GM18499 (cell line): ENCODE results near the gene KLHDC10.
"Not testable (repeated sequence)": the region's sequence is repeated elsewhere in the genome, so short reads cannot be mapped to it uniquely, and the experiment has no call there.

Experiments
- ATAC-seq: cut with Tn5 transposase; IDR thresholded peaks from one replicate; pipeline ENCODE4 v1.9.1; 2021; ENCODE audit warnings: moderate number of reproducible peaks; ENCODE audit not compliant: insufficient read depth, unreplicated experiment

The KLHDC10 gene

GRCh38 chr7:130152493-130153210 lies 82.3 kb downstream of the KLHDC10 start:
- ATAC-seq, result no peak

GRCh38 chr7:130153211-130153908 lies 83.0 kb downstream of the KLHDC10 start:
- no peak for ATAC-seq

GRCh38 chr7:130154131-130154500 lies 83.8 kb downstream of the KLHDC10 start:
- no peak for ATAC-seq

DNA sequence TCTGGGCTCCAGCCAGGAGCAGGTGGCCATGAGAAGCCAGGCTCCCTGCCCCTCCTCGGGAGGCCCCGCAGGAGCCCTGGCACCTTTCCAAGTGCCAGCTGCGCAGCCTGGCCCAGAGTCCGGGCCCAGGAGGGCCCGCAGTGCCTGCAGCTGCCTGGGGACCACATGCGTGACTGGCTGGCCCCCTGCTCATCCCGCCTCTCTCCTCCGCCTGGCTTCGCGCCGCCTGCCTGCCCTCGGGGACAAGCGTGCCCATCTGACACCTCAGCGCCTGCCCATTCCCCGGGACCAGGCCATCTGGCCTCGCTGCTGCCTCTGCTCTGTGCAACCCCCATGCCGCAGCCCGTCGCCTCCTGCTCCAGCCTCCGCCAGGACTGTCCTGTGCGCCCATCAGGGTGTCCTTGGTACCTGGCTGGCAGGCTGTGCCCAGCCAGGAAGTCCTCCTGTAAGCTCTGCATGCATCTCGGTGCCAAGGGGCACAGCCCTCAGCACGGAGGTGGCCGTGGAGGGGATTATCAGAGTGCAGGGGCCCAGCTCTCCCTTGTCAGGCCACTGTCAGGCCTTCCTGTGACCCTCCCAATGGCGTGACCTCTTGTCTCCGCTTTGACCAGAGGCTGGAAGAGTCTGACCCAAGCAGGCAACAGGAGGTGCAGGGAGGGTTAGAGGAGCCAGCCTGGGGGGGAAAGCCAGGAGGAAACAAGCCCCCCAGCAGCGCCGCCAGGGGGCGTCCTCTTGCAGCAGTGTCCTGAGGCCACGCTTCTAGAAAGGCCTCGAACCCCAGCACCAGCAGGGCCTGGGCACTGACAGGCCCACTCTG lies 84.4 kb downstream of the KLHDC10 start:
- ATAC-seq, result no peak

GRCh38 chr7:130156140-130156539 lies 85.8 kb downstream of the KLHDC10 start:
- ATAC-seq, result no peak

- no peak for ATAC-seq
Measured at GRCh38 chr7:130157700-130158099, 87.4 kb downstream of the KLHDC10 start.

- no peak for ATAC-seq
Measured at GRCh38 chr7:130160023-130160422, 89.7 kb downstream of the KLHDC10 start.

DNA sequence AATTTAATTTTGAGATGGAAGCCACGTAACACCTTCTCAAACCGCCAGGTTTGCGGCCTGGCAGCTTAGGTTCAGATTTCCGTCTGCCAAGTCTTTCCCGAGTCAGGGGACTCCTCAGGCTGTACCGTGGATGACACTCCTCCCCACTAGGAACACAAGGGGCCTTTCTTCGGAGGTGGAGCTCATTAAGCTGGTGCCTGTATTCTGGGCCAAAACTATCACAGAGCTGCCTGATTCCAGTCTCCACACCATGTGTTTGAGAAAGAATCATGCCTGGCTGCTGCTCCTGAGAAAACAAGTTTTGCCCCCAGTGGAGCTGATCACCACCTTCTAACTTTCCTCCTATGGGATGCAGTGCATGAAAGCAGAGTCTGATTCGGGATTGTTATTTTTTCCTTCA lies 90.1 kb downstream of the KLHDC10 start:
- no peak for ATAC-seq

DNA sequence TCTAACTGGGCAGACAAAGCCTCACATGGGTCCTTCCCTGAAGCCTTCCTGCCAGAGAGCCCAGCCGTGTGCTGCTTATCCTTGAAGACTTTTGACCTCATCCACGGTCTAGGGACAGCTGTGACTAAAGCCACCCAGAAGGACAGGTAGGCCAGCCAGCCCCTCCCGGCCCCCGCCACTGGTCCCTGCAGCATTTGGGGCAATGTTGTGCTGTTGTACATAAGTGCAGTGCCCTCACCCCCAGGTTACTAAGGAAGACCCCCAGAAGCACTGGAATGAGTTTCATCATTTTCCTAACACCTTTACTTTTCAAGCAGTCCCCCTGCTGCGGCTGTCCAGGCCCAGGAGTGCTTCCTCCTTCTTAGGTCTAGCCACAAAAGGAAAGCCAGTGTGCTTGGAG lies 91.9 kb downstream of the KLHDC10 start:
- ATAC-seq, result no peak

DNA sequence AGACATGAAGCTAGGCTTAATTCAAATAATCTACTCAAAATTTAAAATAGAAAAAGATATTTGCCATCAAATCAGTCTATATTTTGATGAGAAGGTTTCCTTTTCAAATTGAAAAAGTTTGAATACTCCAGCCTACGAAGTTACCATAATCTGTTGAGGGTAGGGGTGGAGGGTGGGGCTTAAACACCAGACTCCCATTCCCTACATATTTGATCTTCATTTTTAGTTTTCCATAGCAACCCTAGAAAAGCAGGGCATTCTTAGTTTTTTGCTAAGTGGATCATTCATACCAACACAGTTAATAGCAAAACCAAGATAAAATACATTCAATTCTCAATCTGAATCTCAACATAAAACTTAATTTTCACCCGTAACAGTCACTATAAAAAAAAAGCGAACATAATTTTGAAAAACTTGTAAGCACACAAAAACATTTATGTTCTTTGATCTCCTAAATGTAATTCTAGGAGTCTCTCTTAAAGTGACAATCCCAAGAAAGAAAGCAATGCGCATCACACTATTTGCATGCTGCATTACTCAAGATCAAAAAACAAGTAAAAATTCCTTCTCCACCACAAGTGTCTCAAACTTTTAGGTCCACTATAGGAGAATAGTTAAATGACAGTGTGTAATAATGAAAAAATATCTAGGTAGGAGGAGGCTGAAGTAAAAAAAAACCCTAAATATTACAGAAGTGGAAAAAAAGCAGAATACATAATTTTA lies 104.1 kb downstream of the KLHDC10 start:
- no peak for ATAC-seq

GRCh38 chr7:130178251-130178650 lies 107.9 kb downstream of the KLHDC10 start:
- ATAC-seq, result no peak

DNA sequence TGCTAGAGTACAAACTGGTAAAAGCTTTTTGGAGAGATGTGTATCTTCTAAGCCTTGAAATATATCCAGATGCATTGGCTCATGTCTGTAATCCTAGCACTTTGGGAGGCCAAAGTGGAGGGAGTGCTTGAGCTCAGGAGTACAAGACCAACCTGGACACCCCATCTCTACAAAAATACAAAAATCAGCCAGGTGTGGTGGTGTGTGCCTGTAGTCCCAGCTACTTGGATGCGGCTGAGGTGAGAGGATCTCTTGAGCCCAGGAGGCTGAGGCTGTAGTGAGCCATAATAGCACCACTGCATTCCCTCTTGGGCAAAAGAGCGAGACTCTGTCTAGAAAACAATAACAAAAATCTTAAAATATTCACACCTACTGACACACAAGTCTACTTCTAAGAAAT lies 109.3 kb downstream of the KLHDC10 start:
- ATAC-seq, result no peak

DNA sequence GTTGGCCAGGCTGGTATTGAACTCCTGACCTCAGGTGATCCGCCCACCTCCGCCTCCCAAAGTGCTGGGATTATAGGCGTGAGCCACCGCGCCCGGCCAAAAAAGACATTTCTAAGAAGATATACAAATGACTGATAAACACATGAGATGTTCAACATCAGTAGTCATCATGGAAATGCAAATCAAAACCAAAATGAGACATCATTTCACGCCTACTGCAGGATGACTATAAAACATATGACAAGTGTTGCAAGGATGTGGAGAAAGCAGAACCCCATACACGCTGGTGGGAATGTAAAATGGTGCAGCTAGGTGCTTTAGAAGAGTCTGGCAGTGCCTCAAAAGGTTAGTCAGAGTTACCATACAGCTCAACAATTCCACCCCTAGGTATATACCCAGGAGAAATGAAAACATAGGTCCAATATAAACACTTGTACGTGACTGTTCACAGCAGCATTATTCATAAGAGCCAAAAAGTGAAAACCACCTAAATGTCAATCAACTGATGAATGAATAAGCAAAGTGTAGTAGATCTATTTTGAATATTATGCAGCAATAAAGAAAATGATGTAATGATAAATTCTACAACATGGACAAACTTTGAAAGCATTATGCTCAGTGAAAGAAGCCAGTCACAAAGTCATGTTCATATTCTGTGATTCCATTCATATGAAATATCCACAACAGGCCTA lies 110.4 kb downstream of the KLHDC10 start:
- no peak for ATAC-seq

DNA sequence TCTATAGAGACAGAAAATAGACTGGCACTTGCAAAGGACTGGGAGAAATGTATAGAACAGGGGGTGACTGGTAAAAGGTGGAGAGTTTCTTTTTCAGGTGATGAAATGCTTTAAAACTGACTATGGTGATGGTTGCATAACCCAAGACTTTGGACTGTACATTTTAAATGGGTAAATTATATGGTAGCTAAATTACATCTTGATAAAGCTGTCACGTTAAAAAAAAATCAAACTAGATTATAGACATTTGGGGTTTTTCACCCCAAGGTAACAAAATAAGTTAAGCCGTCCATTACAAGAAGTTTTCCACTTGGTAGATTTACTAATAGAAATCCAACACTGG lies 110.9 kb downstream of the KLHDC10 start:
- no peak for ATAC-seq

GRCh38 chr7:130182990-130183389 lies 112.7 kb downstream of the KLHDC10 start:
- peak; percentile 69 for ATAC-seq

GRCh38 chr7:130184349-130184748 lies 114.0 kb downstream of the KLHDC10 start:
- not testable (repeated sequence) for ATAC-seq
